Trophoblast cell (in vitro differentiated cells and primary cell): ENCODE results near the gene SLC17A1.

Source experiments
- DNase-seq, 2 donors: peaks; one replicate each; pipeline ENCODE4 v3.0.0-alpha.2; 2016
- H2AFZ ChIP-seq: 2 replicates; pipeline ENCODE4 v1.6.1; 2013; ENCODE audit warnings: low read length, moderate library complexity, mild to moderate bottlenecking; ENCODE audit not compliant: insufficient read depth, poor library complexity
- H2AK5ac ChIP-seq: 2 replicates; pipeline ENCODE4 v1.6.1; 2013; ENCODE audit warnings: mild to moderate bottlenecking, low read length
- H2BK120ac ChIP-seq: 2 replicates; pipeline ENCODE4 v1.6.1; 2013; ENCODE audit warnings: low read length, mild to moderate bottlenecking, moderate library complexity; ENCODE audit not compliant: insufficient read depth, poor library complexity
- H2BK12ac ChIP-seq: 2 replicates; pipeline ENCODE4 v1.6.1; 2013; ENCODE audit warnings: mild to moderate bottlenecking, low read length, moderate library complexity
- H2BK5ac ChIP-seq: 2 replicates; pipeline ENCODE4 v1.6.1; 2013; ENCODE audit warnings: low read length, low read depth, moderate library complexity, mild to moderate bottlenecking; ENCODE audit not compliant: poor library complexity
- H3K14ac ChIP-seq: 2 replicates; pipeline ENCODE4 v1.6.1; 2013; ENCODE audit warnings: mild to moderate bottlenecking, low read length
- H3K18ac ChIP-seq: 2 replicates; pipeline ENCODE4 v1.6.1; 2013; ENCODE audit warnings: mild to moderate bottlenecking, low read length
- H3K23ac ChIP-seq: 2 replicates; pipeline ENCODE4 v1.6.1; 2013; ENCODE audit warnings: low read length
- H3K27ac ChIP-seq: 2 replicates; pipeline ENCODE4 v1.5.1; 2013; ENCODE audit warnings: low read depth, mild to moderate bottlenecking, inconsistent platforms, low read length, moderate library complexity
- H3K27me3 ChIP-seq: 2 replicates; pipeline ENCODE4 v1.6.1; 2013; ENCODE audit warnings: inconsistent platforms, mild to moderate bottlenecking, low read length, moderate library complexity; ENCODE audit not compliant: insufficient read depth
- H3K36me3 ChIP-seq, 2 experiments: 1 replicate in 1 of 2; 2 replicates in 1 of 2; pipeline ENCODE4 v1.6.1; 2013; ENCODE audit warnings: low read length in 2 of 2, mild to moderate bottlenecking in 2 of 2, moderate library complexity in 1 of 2; ENCODE audit not compliant: insufficient read depth in 2 of 2, control insufficient read depth in 1 of 2
- H3K4ac ChIP-seq: 2 replicates; pipeline ENCODE4 v1.6.1; 2013; ENCODE audit warnings: low read depth, mild to moderate bottlenecking, low read length, moderate library complexity
- H3K4me1 ChIP-seq, 2 experiments: 1 replicate in 1 of 2; 2 replicates in 1 of 2; pipeline ENCODE4 v1.6.1; 2013; ENCODE audit warnings: low read length in 2 of 2, mild to moderate bottlenecking in 2 of 2, moderate library complexity in 1 of 2; ENCODE audit not compliant: insufficient read depth in 2 of 2, control insufficient read depth in 1 of 2
- H3K4me2 ChIP-seq: 2 replicates; pipeline ENCODE4 v1.6.1; 2013; ENCODE audit warnings: inconsistent platforms, mild to moderate bottlenecking, low read length, moderate library complexity
- H3K4me3 ChIP-seq: 2 replicates; pipeline ENCODE4 v1.5.1; 2013; ENCODE audit warnings: mild to moderate bottlenecking, low read depth, low read length, inconsistent platforms
- H3K79me1 ChIP-seq: one replicate; pipeline ENCODE4 v1.6.1; 2013; ENCODE audit warnings: low read length
- H3K79me2 ChIP-seq: 2 replicates; pipeline ENCODE4 v1.6.1; 2013; ENCODE audit warnings: low read length, mild to moderate bottlenecking; ENCODE audit not compliant: control insufficient read depth, insufficient read depth, poor library complexity
- H3K9ac ChIP-seq: 2 replicates; pipeline ENCODE4 v1.6.1; 2013; ENCODE audit warnings: mild to moderate bottlenecking, low read length
- H3K9me3 ChIP-seq: 2 replicates; pipeline ENCODE4 v1.6.1; 2013; ENCODE audit warnings: low read depth, mild to moderate bottlenecking, control low read depth, inconsistent platforms, low read length; ENCODE audit not compliant: insufficient read depth
- H4K12ac ChIP-seq: 2 replicates; pipeline ENCODE4 v1.6.1; 2013; ENCODE audit warnings: low read depth, mild to moderate bottlenecking, low read length, moderate library complexity
- H4K8ac ChIP-seq: 2 replicates; pipeline ENCODE4 v1.6.1; 2013; ENCODE audit warnings: low read depth, mild to moderate bottlenecking, low read length, moderate library complexity
- H4K91ac ChIP-seq: one replicate; pipeline ENCODE4 v1.6.1; 2013; ENCODE audit warnings: low read depth, mild to moderate bottlenecking, low read length, moderate library complexity
- WGBS: extraction: QIAGEN DNeasy Blood & Tissue Kit; methylation state at CpG from one replicate; pipeline ENCODE4 v1.1.7; 2013; ENCODE audit warnings: missing lambda C conversion rate; ENCODE audit not compliant: insufficient read length, insufficient coverage; ENCODE audit errors: extremely low coverage; 5-methylcytosine and 5-hydroxymethylcytosine counted together

The SLC17A1 gene

DNA sequence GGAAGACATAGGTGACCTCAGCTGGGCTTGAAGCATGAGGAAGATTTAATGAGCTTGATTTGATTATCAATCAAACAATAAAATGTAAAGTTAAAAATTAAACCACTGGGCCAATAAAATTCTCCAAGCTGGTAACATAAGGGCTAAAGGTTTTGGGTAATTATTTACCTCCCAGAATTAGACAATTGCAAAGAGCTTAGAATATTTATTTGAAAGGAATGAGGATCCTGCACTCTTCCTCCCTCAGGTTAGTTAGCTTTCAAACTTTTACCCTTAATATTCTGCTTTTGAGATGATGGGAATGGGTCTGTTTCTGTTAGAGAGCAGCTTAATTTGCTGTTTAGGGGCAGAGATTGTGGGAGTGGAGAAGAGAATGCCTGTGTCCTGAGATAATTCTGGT lies 77.3 kb downstream of the SLC17A1 start, which contains the start of gene SLC17A4:
Gene SLC17A4 (plus strand): TSS at position 208 of the 400 bp plus-strand sequence. CDS start 7,221 bp downstream, outside the sequence.
- H3K79me1 ChIP-seq: no peaks in the 10 kb centered on the region
- no peak within 1 kb of the TSS for H3K18ac ChIP-seq
- no peak within 1 kb of the TSS for H2BK5ac ChIP-seq
- H2AFZ ChIP-seq: no peak within 1 kb of the TSS
- H2AK5ac ChIP-seq: no peak within 1 kb of the TSS
- H3K4me2 ChIP-seq: no peak within 1 kb of the TSS
- H3K14ac ChIP-seq: no peak within 1 kb of the TSS
- no peak within 1 kb of the TSS for H4K8ac ChIP-seq
- no peak within 1 kb of the TSS for H3K4me3 ChIP-seq
- H2BK120ac ChIP-seq: no peak within 1 kb of the TSS
- no peak within 1 kb of the TSS for H4K12ac ChIP-seq
- no peak within 1 kb of the TSS for H3K27ac ChIP-seq
- H3K4me1 ChIP-seq: no peaks in the 10 kb centered on the region
- no peak within 1 kb of the TSS for H3K9ac ChIP-seq
- H3K36me3 ChIP-seq: no peaks in the 10 kb centered on the region
- H3K27me3 ChIP-seq: no peaks in the 10 kb centered on the region
- no peaks in the 10 kb centered on the region for H3K79me2 ChIP-seq
- no peaks in the 10 kb centered on the region for H3K9me3 ChIP-seq
- no peak within 1 kb of the TSS for H3K23ac ChIP-seq
- no peak within 1 kb of the TSS for H4K91ac ChIP-seq
- no peak for DNase-seq
- no peak within 1 kb of the TSS for H2BK12ac ChIP-seq
- H3K4ac ChIP-seq: no peak within 1 kb of the TSS

- no peaks in the 10 kb centered on the region for H3K27me3 ChIP-seq
- no peak overlapping the region for H4K8ac ChIP-seq
- H4K12ac ChIP-seq: no peak overlapping the region
- H3K9me3 ChIP-seq: no peaks in the 10 kb centered on the region
- no peak overlapping the region for H3K4ac ChIP-seq
- no peaks in the 10 kb centered on the region for H3K79me2 ChIP-seq
- no peak overlapping the region for H2BK12ac ChIP-seq
- H2BK120ac ChIP-seq: no peak overlapping the region
- H3K4me2 ChIP-seq: no peak overlapping the region
- H2BK5ac ChIP-seq: no peak overlapping the region
- no peak overlapping the region for H3K23ac ChIP-seq
- no peaks in the 10 kb centered on the region for H3K4me1 ChIP-seq
- no peak overlapping the region for H4K91ac ChIP-seq
- no peak overlapping the region for H3K4me3 ChIP-seq
- no peak overlapping the region for H2AFZ ChIP-seq
- H3K36me3 ChIP-seq: no peaks in the 10 kb centered on the region
- H2AK5ac ChIP-seq: no peak overlapping the region
- no peak overlapping the region for H3K14ac ChIP-seq
- H3K9ac ChIP-seq: no peak overlapping the region
- H3K27ac ChIP-seq: no peak overlapping the region
- no peaks in the 10 kb centered on the region for H3K79me1 ChIP-seq
- no peak overlapping the region for H3K18ac ChIP-seq
- no peak for DNase-seq
These were observed 78.8 kb downstream of the SLC17A1 start for GRCh38 chr6:25753079-25753478.

GRCh38 chr6:25750906-25751305 lies 80.9 kb downstream of the SLC17A1 start:
- Histone ChIP-seq H3K4me2 (no peak overlapping the region), H3K79me2 (no peaks in the 10 kb centered on the region), H3K9me3 (no peaks in the 10 kb centered on the region), H3K14ac (no peak overlapping the region), H2AFZ (no peak overlapping the region), H3K23ac (no peak overlapping the region), H3K27ac (no peak overlapping the region), H3K79me1 (no peaks in the 10 kb centered on the region), H3K36me3 (no peaks in the 10 kb centered on the region), H3K4ac (no peak overlapping the region), H3K4me3 (no peak overlapping the region), H3K4me1 (no peaks in the 10 kb centered on the region), H2BK120ac (no peak overlapping the region), H2BK12ac (no peak overlapping the region), H4K8ac (no peak overlapping the region), H3K27me3 (no peaks in the 10 kb centered on the region), H3K18ac (no peak overlapping the region), H3K9ac (no peak overlapping the region), H4K91ac (no peak overlapping the region), H2AK5ac (no peak overlapping the region), H2BK5ac (no peak overlapping the region), H4K12ac (no peak overlapping the region)
- no CpG with 5 or more reads among the region's 3 CpGs for WGBS
- DNase-seq: peak; percentile 30 to 36

DNA sequence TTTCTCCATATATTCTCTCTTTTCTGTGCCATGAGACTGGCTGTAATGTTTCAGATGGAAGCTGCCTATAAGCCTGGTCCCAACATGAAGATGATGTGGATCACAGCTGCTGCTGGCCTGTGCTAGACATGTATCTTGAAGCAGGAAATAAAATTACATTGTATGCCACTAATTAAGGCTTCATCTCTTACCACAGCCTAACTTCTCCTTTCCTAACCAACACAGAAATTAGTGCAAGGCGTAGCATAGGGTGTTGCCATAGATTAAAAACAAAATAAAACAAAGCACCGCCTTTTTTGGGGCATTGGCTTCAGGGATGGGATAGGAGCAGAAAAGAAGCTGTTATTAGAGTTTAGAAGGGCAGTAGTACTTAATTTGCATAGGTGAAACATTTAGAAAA lies 82.0 kb downstream of the SLC17A1 start:
- H3K79me1 ChIP-seq: no peaks in the 10 kb centered on the region
- H3K4me3 ChIP-seq: no peak overlapping the region
- no CpG with 5 or more reads among the region's 2 CpGs for WGBS
- no peak overlapping the region for H2BK12ac ChIP-seq
- no peak for DNase-seq
- no peak overlapping the region for H3K9ac ChIP-seq
- no peak overlapping the region for H2BK5ac ChIP-seq
- H3K9me3 ChIP-seq: no peaks in the 10 kb centered on the region
- no peaks in the 10 kb centered on the region for H3K27me3 ChIP-seq
- no peak overlapping the region for H3K4ac ChIP-seq
- H3K27ac ChIP-seq: no peak overlapping the region
- no peak overlapping the region for H2AK5ac ChIP-seq
- H3K4me1 ChIP-seq: no peaks in the 10 kb centered on the region
- no peak overlapping the region for H3K23ac ChIP-seq
- no peak overlapping the region for H2BK120ac ChIP-seq
- no peak overlapping the region for H3K18ac ChIP-seq
- no peak overlapping the region for H3K4me2 ChIP-seq
- H3K36me3 ChIP-seq: no peaks in the 10 kb centered on the region
- no peak overlapping the region for H4K8ac ChIP-seq
- H4K91ac ChIP-seq: no peak overlapping the region
- H3K79me2 ChIP-seq: no peaks in the 10 kb centered on the region
- no peak overlapping the region for H4K12ac ChIP-seq
- no peak overlapping the region for H2AFZ ChIP-seq
- H3K14ac ChIP-seq: no peak overlapping the region
